Trophoblast cell (in vitro differentiated cells and primary cell): ENCODE results near the gene MON2.

Source experiments
- DNase-seq, 2 donors: peaks; one replicate each; pipeline ENCODE4 v3.0.0-alpha.2; 2016
- H2AFZ ChIP-seq: 2 replicates; pipeline ENCODE4 v1.6.1; 2013; ENCODE audit warnings: low read length, moderate library complexity, mild to moderate bottlenecking; ENCODE audit not compliant: insufficient read depth, poor library complexity
- H2AK5ac ChIP-seq: 2 replicates; pipeline ENCODE4 v1.6.1; 2013; ENCODE audit warnings: mild to moderate bottlenecking, low read length
- H2BK120ac ChIP-seq: 2 replicates; pipeline ENCODE4 v1.6.1; 2013; ENCODE audit warnings: low read length, mild to moderate bottlenecking, moderate library complexity; ENCODE audit not compliant: insufficient read depth, poor library complexity
- H2BK12ac ChIP-seq: 2 replicates; pipeline ENCODE4 v1.6.1; 2013; ENCODE audit warnings: mild to moderate bottlenecking, low read length, moderate library complexity
- H2BK5ac ChIP-seq: 2 replicates; pipeline ENCODE4 v1.6.1; 2013; ENCODE audit warnings: low read length, low read depth, moderate library complexity, mild to moderate bottlenecking; ENCODE audit not compliant: poor library complexity
- H3K14ac ChIP-seq: 2 replicates; pipeline ENCODE4 v1.6.1; 2013; ENCODE audit warnings: mild to moderate bottlenecking, low read length
- H3K18ac ChIP-seq: 2 replicates; pipeline ENCODE4 v1.6.1; 2013; ENCODE audit warnings: mild to moderate bottlenecking, low read length
- H3K23ac ChIP-seq: 2 replicates; pipeline ENCODE4 v1.6.1; 2013; ENCODE audit warnings: low read length
- H3K27ac ChIP-seq: 2 replicates; pipeline ENCODE4 v1.5.1; 2013; ENCODE audit warnings: low read depth, mild to moderate bottlenecking, inconsistent platforms, low read length, moderate library complexity
- H3K27me3 ChIP-seq: 2 replicates; pipeline ENCODE4 v1.6.1; 2013; ENCODE audit warnings: inconsistent platforms, mild to moderate bottlenecking, low read length, moderate library complexity; ENCODE audit not compliant: insufficient read depth
- H3K36me3 ChIP-seq, 2 experiments: 1 replicate in 1 of 2; 2 replicates in 1 of 2; pipeline ENCODE4 v1.6.1; 2013; ENCODE audit warnings: low read length in 2 of 2, mild to moderate bottlenecking in 2 of 2, moderate library complexity in 1 of 2; ENCODE audit not compliant: insufficient read depth in 2 of 2, control insufficient read depth in 1 of 2
- H3K4ac ChIP-seq: 2 replicates; pipeline ENCODE4 v1.6.1; 2013; ENCODE audit warnings: low read depth, mild to moderate bottlenecking, low read length, moderate library complexity
- H3K4me1 ChIP-seq, 2 experiments: 1 replicate in 1 of 2; 2 replicates in 1 of 2; pipeline ENCODE4 v1.6.1; 2013; ENCODE audit warnings: low read length in 2 of 2, mild to moderate bottlenecking in 2 of 2, moderate library complexity in 1 of 2; ENCODE audit not compliant: insufficient read depth in 2 of 2, control insufficient read depth in 1 of 2
- H3K4me2 ChIP-seq: 2 replicates; pipeline ENCODE4 v1.6.1; 2013; ENCODE audit warnings: inconsistent platforms, mild to moderate bottlenecking, low read length, moderate library complexity
- H3K4me3 ChIP-seq: 2 replicates; pipeline ENCODE4 v1.5.1; 2013; ENCODE audit warnings: mild to moderate bottlenecking, low read depth, low read length, inconsistent platforms
- H3K79me1 ChIP-seq: one replicate; pipeline ENCODE4 v1.6.1; 2013; ENCODE audit warnings: low read length
- H3K79me2 ChIP-seq: 2 replicates; pipeline ENCODE4 v1.6.1; 2013; ENCODE audit warnings: low read length, mild to moderate bottlenecking; ENCODE audit not compliant: control insufficient read depth, insufficient read depth, poor library complexity
- H3K9ac ChIP-seq: 2 replicates; pipeline ENCODE4 v1.6.1; 2013; ENCODE audit warnings: mild to moderate bottlenecking, low read length
- H3K9me3 ChIP-seq: 2 replicates; pipeline ENCODE4 v1.6.1; 2013; ENCODE audit warnings: low read depth, mild to moderate bottlenecking, control low read depth, inconsistent platforms, low read length; ENCODE audit not compliant: insufficient read depth
- H4K12ac ChIP-seq: 2 replicates; pipeline ENCODE4 v1.6.1; 2013; ENCODE audit warnings: low read depth, mild to moderate bottlenecking, low read length, moderate library complexity
- H4K8ac ChIP-seq: 2 replicates; pipeline ENCODE4 v1.6.1; 2013; ENCODE audit warnings: low read depth, mild to moderate bottlenecking, low read length, moderate library complexity
- H4K91ac ChIP-seq: one replicate; pipeline ENCODE4 v1.6.1; 2013; ENCODE audit warnings: low read depth, mild to moderate bottlenecking, low read length, moderate library complexity
- WGBS: extraction: QIAGEN DNeasy Blood & Tissue Kit; methylation state at CpG from one replicate; pipeline ENCODE4 v1.1.7; 2013; ENCODE audit warnings: missing lambda C conversion rate; ENCODE audit not compliant: insufficient read length, insufficient coverage; ENCODE audit errors: extremely low coverage; 5-methylcytosine and 5-hydroxymethylcytosine counted together

MON2 gene

DNA sequence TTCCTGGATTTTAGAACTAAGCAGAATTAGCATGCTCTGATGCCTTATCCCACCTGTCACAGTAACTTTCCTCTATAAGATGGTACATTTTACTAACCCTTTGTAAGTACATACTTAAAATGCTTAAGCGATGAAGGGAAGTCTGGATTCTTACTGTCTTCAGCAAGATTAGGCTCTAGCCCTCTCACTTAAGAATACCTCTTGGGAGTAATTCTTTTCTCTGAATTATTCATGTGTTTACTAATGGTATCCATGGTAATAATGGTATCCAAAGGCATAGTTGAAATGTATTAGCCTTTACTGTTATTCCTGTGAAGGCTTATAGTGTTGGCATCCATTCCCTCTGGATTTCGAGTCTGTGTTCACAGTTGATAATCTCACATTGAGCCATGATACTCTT lies 176.9 kb downstream of the MON2 start:
- Histone ChIP-seq H3K4me3 (no peak overlapping the region), H4K12ac (no peak overlapping the region), H2BK12ac (no peak overlapping the region), H3K27me3 (no peaks in the 10 kb centered on the region), H3K9ac (no peak overlapping the region), H3K23ac (no peak overlapping the region), H2BK120ac (no peak overlapping the region), H2AK5ac (no peak overlapping the region), H3K14ac (no peak overlapping the region), H3K4ac (no peak overlapping the region), H3K9me3 (no peaks in the 10 kb centered on the region), H4K8ac (no peak overlapping the region), H2BK5ac (no peak overlapping the region), H3K4me1 (peaks cover 0 to 2% of the 10 kb centered on the region in 2 experiments), H3K18ac (no peak overlapping the region), H3K36me3 (no peaks in the 10 kb centered on the region), H4K91ac (no peak overlapping the region), H3K4me2 (no peak overlapping the region), H3K79me2 (no peaks in the 10 kb centered on the region), H2AFZ (no peak overlapping the region), H3K27ac (no peak overlapping the region), H3K79me1 (no peaks in the 10 kb centered on the region)
- DNase-seq, result peak in 1 of 2 donors; percentile 96
- no CpG with 5 or more reads among the region's 2 CpGs for WGBS

DNA sequence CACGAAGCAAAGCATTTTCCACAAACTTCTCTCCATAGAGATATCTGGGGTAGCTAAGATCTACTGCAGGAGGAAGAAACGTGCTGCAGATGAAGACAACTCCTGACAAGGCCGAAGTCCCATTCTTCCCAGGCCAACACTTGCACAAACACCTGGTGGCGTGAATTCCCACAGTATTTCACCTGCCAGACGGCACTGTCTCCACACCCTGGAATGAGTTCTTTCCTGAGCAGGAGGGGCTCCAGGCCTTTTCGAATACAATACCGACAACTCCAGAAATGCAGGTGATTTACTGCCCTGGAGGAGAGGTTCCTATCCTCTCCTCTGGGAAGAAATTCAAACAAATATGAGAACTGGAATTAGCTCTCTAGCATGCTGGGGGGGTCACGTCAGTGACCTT lies 179.9 kb downstream of the MON2 start:
- H4K8ac ChIP-seq, result no peak overlapping the region
- H2BK5ac ChIP-seq, result no peak overlapping the region
- WGBS, result no CpG with 5 or more reads among the region's 8 CpGs
- H3K27ac ChIP-seq, result no peak overlapping the region
- H3K14ac ChIP-seq, result no peak overlapping the region
- H3K9ac ChIP-seq, result no peak overlapping the region
- H3K4me1 ChIP-seq, result no peaks in the 10 kb centered on the region
- H3K4me3 ChIP-seq, result no peak overlapping the region
- H3K4ac ChIP-seq, result no peak overlapping the region
- H3K27me3 ChIP-seq, result no peaks in the 10 kb centered on the region
- DNase-seq, result no peak
- no peak overlapping the region for H2AK5ac ChIP-seq
- no peak overlapping the region for H3K18ac ChIP-seq
- H3K36me3 ChIP-seq, result no peaks in the 10 kb centered on the region
- H2BK12ac ChIP-seq, result no peak overlapping the region
- no peak overlapping the region for H3K4me2 ChIP-seq
- H4K12ac ChIP-seq, result no peak overlapping the region
- H2BK120ac ChIP-seq, result no peak overlapping the region
- no peak overlapping the region for H2AFZ ChIP-seq
- H4K91ac ChIP-seq, result no peak overlapping the region
- H3K23ac ChIP-seq, result no peak overlapping the region
- H3K79me2 ChIP-seq, result no peaks in the 10 kb centered on the region
- no peaks in the 10 kb centered on the region for H3K9me3 ChIP-seq
- H3K79me1 ChIP-seq, result no peaks in the 10 kb centered on the region

DNA sequence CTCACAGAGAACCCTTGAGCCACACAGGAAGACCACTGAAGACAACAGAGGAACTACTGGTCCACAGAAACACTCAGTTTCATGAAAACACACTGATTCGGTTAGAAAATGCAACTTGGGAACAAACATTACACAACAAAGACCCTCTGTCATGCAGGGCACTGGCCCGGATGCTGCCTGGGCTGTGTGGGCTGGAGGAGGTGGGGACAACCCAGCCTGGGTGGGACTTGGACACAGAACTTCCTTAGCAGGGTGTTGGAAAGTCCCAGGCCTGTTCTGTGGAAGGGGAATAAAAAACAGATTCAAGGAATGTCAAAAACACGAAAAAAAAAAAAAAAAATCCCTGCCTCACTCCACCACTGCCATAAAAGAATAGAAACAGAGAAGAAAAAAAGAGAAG lies 181.0 kb downstream of the MON2 start:
- Histone ChIP-seq H4K12ac (no peak overlapping the region), H3K9me3 (no peaks in the 10 kb centered on the region), H3K9ac (no peak overlapping the region), H3K27ac (no peak overlapping the region), H2AFZ (no peak overlapping the region), H2BK120ac (no peak overlapping the region), H3K4me1 (no peaks in the 10 kb centered on the region), H3K36me3 (no peaks in the 10 kb centered on the region), H4K8ac (no peak overlapping the region), H3K4me3 (no peak overlapping the region), H3K14ac (no peak overlapping the region), H4K91ac (no peak overlapping the region), H3K23ac (no peak overlapping the region), H3K18ac (no peak overlapping the region), H2BK12ac (no peak overlapping the region), H3K4me2 (no peak overlapping the region), H3K79me2 (no peaks in the 10 kb centered on the region), H3K4ac (no peak overlapping the region), H2BK5ac (no peak overlapping the region), H3K27me3 (no peaks in the 10 kb centered on the region), H3K79me1 (no peaks in the 10 kb centered on the region), H2AK5ac (no peak overlapping the region)
- no CpG with 5 or more reads among the region's 3 CpGs for WGBS
- no peak for DNase-seq

- no CpG with 5 or more reads among the region's 4 CpGs for WGBS
- H4K12ac ChIP-seq, result no peak overlapping the region
- H3K9me3 ChIP-seq, result no peaks in the 10 kb centered on the region
- H3K18ac ChIP-seq, result no peak overlapping the region
- no peak overlapping the region for H2BK12ac ChIP-seq
- no peak overlapping the region for H3K4me3 ChIP-seq
- H3K79me1 ChIP-seq, result no peaks in the 10 kb centered on the region
- DNase-seq, result no peak
- no peaks in the 10 kb centered on the region for H3K36me3 ChIP-seq
- H4K8ac ChIP-seq, result no peak overlapping the region
- no peak overlapping the region for H2AFZ ChIP-seq
- no peak overlapping the region for H2AK5ac ChIP-seq
- no peak overlapping the region for H3K4me2 ChIP-seq
- no peak overlapping the region for H3K9ac ChIP-seq
- H3K27me3 ChIP-seq, result no peaks in the 10 kb centered on the region
- no peak overlapping the region for H3K14ac ChIP-seq
- H3K79me2 ChIP-seq, result no peaks in the 10 kb centered on the region
- H3K27ac ChIP-seq, result no peak overlapping the region
- H3K23ac ChIP-seq, result no peak overlapping the region
- peaks cover 2 to 5% of the 10 kb centered on the region in 2 experiments for H3K4me1 ChIP-seq
- no peak overlapping the region for H2BK120ac ChIP-seq
- no peak overlapping the region for H2BK5ac ChIP-seq
- H3K4ac ChIP-seq, result no peak overlapping the region
- no peak overlapping the region for H4K91ac ChIP-seq
Observed at GRCh38 chr12:62649412-62650138, 182.9 kb downstream of the MON2 start.
